AG09319 (cell line): ENCODE results near the gene NOTUM.

ENCODE experiments used
- DNase-seq: peaks from one replicate; pipeline ENCODE4 v3.0.0-alpha.2; 2010; ENCODE audit warnings: low read depth; ENCODE audit errors: extremely low read depth
- TF ChIP-seq, protein P1 (sequence below): IDR thresholded peaks from 2 replicates; pipeline ENCODE4 v1.5.1; 2011; ENCODE audit warnings: low read depth, mild to moderate bottlenecking, inconsistent platforms, low read length, moderate library complexity

NOTUM gene

DNA sequence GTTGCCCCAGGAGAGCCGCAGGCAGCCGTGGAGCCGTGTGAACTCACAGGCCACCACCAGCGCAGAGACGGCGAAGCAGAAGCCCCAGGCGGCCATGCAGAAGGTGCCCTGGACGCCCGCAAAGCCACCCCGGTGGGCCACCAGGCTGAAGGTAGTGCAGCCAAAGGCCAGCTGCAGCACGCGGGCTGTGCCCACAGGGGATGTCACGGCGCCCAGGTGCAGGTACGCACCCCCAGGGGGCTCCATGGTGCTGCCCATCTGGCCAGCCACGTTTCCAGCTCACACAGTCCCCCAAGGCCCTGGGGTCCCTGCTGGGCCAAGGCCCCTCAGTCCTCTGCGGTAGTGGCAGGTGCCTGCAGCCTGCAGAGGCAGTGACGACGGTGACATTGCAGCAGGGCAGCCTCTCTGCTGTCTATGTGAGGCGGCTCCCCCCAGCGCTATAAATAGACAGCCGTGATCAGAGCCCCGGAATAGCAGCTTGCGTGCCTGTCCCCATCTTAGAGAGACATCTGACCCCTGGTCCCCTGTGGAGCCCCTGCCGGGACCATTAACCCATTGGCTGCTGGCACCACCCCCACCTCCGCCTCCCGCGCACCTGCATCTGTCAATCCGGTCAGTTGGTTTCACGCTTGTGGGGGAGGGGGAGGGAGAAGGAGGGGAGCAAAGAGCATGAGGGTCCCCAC lies 19.4 kb downstream of the NOTUM start:
- TF ChIP-seq, protein P1, sequence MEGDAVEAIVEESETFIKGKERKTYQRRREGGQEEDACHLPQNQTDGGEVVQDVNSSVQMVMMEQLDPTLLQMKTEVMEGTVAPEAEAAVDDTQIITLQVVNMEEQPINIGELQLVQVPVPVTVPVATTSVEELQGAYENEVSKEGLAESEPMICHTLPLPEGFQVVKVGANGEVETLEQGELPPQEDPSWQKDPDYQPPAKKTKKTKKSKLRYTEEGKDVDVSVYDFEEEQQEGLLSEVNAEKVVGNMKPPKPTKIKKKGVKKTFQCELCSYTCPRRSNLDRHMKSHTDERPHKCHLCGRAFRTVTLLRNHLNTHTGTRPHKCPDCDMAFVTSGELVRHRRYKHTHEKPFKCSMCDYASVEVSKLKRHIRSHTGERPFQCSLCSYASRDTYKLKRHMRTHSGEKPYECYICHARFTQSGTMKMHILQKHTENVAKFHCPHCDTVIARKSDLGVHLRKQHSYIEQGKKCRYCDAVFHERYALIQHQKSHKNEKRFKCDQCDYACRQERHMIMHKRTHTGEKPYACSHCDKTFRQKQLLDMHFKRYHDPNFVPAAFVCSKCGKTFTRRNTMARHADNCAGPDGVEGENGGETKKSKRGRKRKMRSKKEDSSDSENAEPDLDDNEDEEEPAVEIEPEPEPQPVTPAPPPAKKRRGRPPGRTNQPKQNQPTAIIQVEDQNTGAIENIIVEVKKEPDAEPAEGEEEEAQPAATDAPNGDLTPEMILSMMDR = no peak
- no peak for DNase-seq

DNA sequence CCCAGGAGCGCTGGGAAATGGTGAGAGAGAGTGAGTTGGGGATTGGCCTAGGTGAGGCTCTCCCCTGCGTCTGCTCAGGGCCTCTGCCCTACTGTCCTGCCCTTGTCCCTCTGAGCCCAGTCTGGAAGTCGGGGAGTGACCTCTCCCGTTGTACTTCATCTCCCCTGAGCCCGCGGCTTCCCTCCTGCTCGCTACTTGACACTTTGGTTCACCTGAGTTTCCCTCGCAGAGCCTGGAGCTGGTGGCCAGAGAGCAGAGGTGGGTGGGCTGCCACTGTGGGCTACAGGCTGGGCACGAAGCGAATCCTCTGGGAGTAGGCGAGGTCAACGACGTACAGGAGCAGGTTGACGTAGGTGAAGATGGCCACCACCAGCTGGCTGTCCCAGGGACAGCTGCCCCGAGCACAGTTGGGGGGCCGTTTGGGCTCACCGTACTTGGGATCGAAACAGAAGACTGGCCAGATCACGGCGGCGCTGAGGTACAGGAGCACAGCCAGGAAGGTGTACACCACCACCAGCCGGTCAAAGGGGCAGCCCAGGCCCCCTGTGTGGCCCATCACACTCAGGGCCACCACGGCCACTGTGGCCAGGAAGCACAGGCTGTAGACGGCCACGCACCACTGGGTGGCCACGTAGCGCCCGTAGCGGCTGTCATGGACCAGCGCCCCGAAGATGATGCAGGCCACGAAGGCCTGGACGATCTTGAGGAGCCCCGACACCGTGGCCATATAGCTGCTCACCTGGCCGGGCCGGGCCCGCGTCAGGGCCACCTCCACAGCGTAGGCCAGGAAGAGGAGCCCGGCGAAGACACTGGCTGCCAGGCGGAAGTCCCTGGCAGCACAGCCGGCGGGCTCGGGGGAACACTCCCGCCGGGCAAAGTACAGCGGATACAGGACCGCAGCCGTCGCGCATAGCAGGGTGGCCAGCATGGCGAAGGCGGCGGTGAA lies 20.2 kb downstream of the NOTUM start:
- TF ChIP-seq, protein P1 = no peak
- no peak for DNase-seq

GRCh38 chr17:81939881-81940385 lies 21.1 kb downstream of the NOTUM start:
- TF ChIP-seq, protein P1 = no peak
- DNase-seq = no peak

DNA sequence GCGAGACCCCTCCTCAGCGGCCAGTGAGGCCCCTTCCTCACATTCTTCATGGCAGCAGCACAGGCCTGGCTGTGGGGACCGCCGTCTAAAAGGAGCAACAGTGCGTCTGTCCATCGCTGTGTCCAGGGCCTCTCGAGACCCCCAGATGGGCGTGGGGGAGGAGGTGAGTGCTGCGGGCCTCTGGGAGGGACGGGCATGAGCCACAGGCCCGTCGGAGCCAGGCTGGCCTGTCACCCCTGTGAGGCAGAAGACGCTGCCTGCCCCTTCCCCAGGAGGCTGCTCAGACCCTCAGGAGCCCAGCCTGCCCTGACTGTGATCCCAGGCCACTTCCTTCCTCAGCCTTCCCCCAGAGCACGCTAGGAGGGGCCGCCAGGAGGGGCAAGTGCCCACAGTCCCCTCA lies 21.8 kb downstream of the NOTUM start:
- TF ChIP-seq, protein P1 = no peak
- no peak for DNase-seq

DNA sequence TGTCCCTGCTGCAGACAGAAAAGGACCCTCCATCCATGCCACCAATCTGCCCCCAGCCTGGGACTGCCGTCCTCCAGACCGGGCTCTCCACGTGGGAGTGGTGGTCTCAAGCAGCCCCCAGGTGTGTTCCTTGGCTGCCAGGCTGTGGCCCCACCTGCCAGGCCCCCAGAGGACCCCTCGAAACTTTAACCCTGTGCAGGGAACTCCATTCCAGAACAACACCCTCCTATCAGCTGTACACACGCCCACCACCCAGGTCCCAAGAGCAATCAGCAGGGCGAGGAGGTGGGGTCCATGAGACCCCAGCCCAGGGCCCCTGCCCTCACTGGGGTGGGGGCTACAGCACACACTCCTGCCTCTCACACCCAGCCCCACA lies 25.3 kb downstream of the NOTUM start:
- no peak for DNase-seq
- TF ChIP-seq, protein P1 = no peak

DNA sequence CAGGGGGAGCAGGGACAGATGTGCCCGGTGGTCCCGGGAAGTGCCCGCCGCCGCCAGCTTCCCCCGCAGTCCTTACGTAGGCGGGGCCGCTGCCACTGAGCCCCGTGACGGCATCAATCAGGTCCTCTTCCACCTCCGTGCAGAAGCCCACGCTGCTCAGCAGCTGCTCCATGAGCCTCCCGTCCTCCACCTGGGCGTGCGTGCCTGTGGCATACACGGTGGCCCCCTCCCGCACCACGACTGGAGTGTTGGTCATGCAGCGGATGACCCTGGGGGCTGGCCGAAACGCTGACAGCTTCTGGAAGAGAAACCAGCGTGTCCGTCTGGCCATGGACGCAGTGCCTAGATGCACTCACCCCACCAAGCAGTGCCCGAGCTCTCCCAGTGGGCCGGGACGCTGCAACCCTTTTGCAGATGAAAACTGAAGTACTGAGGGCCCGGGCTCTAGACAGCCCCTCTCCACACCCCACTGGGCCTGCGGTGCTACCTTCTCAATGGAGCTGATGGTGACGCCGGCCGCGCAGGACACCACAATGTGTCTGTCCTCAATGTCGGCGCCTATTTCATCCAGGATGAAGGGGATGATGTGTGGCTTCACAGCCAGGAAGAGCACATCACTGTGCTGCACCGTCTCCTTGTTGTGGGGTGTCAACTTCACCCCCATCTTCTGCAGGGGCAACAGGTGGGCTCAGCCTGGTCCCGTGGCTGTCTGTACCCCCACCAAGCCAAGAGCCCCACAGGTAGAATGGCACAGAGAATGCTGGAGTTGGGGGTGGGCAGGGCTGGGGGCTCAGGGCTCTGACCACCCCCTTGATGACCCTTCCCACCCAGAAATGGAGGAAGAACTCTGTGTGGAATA lies 25.9 kb downstream of the NOTUM start:
- TF ChIP-seq, protein P1 = no peak
- no peak for DNase-seq
